Inflammatory macrophage (primary cell): ENCODE measurements around the gene IRF7.

Source experiments
- DNase-seq, 2 donors: peaks; one replicate each; pipeline ENCODE4 v3.0.0-alpha.2; 2020 to 2022

Gene IRF7

DNA sequence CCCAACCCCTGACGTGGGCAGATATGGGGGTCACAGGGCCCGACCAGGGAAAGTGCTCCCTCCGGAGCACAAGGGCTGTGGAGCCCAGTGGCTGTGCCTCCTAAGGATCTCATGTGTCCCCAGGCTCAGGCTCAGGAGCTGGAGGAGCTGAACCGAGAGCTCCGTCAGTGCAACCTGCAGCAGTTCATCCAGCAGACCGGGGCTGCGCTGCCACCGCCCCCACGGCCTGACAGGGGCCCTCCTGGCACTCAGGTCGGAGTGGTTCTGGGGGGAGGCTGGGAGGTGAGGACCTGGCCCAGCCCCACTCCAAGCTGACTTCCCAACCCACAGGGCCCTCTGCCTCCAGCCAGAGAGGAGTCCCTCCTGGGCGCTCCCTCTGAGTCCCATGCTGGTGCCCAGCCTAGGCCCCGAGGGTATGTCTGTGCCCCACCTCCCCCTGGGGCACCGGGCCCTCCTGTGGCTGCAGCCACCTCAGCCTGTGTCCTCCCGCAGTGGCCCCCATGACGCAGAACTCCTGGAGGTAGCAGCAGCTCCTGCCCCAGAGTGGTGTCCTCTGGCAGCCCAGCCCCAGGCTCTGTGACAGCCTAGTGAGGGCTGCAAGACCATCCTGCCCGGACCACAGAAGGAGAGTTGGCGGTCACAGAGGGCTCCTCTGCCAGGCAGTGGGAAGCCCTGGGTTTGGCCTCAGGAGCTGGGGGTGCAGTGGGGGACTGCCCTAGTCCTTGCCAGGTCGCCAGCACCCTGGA, 52.5 kb downstream of the IRF7 start:
- no peak for DNase-seq
